Parathyroid adenoma (tissue), 2 donors: ENCODE results near the gene AKR1C8.
"Not testable (repeated sequence)": the region's sequence is repeated elsewhere in the genome, so short reads cannot be mapped to it uniquely, and the experiment has no call there.

ENCODE experiments used
- H2AFZ ChIP-seq: fragments of 300-600 bp; sonication (generic); one replicate; pipeline ENCODE4 v1.7.0; 2017; ENCODE audit warnings: antibody characterized with exemption, mild to moderate bottlenecking
- H3K27ac ChIP-seq: fragments of 300-600 bp; sonication (generic); one replicate; pipeline ENCODE4 v1.7.0; 2017
- H3K27me3 ChIP-seq: fragments of 300-600 bp; sonication (generic); one replicate; pipeline ENCODE4 v1.7.0; 2017; ENCODE audit warnings: low read length; ENCODE audit not compliant: control insufficient read depth, insufficient read depth
- H3K36me3 ChIP-seq: fragments of 300-600 bp; sonication (generic); one replicate; pipeline ENCODE4 v1.7.0; 2017; ENCODE audit warnings: low read length; ENCODE audit not compliant: control insufficient read depth, insufficient read depth
- H3K4me1 ChIP-seq: fragments of 300-600 bp; sonication (generic); one replicate; pipeline ENCODE4 v1.7.0; 2017; ENCODE audit warnings: control low read depth
- H3K4me2 ChIP-seq: fragments of 300-600 bp; sonication (generic); one replicate; pipeline ENCODE4 v1.7.0; 2017; ENCODE audit warnings: low read length
- H3K4me3 ChIP-seq: fragments of 300-600 bp; sonication (generic); one replicate; pipeline ENCODE4 v1.7.0; 2017; ENCODE audit warnings: low read depth, low read length
- H3K79me2 ChIP-seq: fragments of 300-600 bp; sonication (generic); one replicate; pipeline ENCODE4 v1.7.0; 2017; ENCODE audit warnings: control low read depth
- H3K9ac ChIP-seq: fragments of 300-600 bp; sonication (generic); one replicate; pipeline ENCODE4 v1.7.0; 2017; ENCODE audit warnings: mild to moderate bottlenecking
- H3K9me3 ChIP-seq: fragments of 300-600 bp; sonication (generic); one replicate; pipeline ENCODE4 v1.7.0; 2017; ENCODE audit warnings: low read length; ENCODE audit not compliant: control insufficient read depth
- TF ChIP-seq, protein P1 (sequence below): fragments of 300-600 bp; sonication (generic); IDR thresholded peaks from one replicate; pipeline ENCODE4 v1.7.0; 2017; ENCODE audit warnings: antibody characterized with exemption, mild to moderate bottlenecking
- donor health status: primary hyperparathyroidism.

The AKR1C8 gene

DNA sequence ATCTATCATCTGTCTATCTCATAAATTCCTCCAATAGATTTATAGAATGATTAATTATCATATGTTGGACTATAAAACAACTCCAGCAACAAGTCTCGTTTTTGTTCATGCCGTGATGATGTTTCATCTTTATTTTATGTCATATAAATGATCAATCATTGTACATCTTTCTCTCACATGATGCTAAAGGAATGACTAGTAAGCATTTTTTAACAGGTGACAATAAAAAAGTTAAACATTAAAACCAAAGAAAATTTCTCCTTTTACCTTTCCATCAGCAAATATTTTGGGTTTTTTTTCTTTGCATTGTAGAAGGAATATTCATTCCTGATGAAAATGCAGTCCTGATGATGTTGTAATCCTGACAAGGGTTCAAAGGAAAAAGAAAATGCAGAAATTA is 49.4 kb downstream of the AKR1C8 start:
- Histone ChIP-seq H3K4me1 (no peaks in the 10 kb centered on the region), H3K79me2 (no peaks in the 10 kb centered on the region), H3K9ac (no peak overlapping the region), H3K27me3 (no peaks in the 10 kb centered on the region), H2AFZ (no peak overlapping the region), H3K36me3 (no peaks in the 10 kb centered on the region), H3K27ac (no peak overlapping the region), H3K4me3 (no peak overlapping the region), H3K9me3 (no peaks in the 10 kb centered on the region), H3K4me2 (no peak overlapping the region)
- TF ChIP-seq, protein P1, sequence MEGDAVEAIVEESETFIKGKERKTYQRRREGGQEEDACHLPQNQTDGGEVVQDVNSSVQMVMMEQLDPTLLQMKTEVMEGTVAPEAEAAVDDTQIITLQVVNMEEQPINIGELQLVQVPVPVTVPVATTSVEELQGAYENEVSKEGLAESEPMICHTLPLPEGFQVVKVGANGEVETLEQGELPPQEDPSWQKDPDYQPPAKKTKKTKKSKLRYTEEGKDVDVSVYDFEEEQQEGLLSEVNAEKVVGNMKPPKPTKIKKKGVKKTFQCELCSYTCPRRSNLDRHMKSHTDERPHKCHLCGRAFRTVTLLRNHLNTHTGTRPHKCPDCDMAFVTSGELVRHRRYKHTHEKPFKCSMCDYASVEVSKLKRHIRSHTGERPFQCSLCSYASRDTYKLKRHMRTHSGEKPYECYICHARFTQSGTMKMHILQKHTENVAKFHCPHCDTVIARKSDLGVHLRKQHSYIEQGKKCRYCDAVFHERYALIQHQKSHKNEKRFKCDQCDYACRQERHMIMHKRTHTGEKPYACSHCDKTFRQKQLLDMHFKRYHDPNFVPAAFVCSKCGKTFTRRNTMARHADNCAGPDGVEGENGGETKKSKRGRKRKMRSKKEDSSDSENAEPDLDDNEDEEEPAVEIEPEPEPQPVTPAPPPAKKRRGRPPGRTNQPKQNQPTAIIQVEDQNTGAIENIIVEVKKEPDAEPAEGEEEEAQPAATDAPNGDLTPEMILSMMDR: no peak

DNA sequence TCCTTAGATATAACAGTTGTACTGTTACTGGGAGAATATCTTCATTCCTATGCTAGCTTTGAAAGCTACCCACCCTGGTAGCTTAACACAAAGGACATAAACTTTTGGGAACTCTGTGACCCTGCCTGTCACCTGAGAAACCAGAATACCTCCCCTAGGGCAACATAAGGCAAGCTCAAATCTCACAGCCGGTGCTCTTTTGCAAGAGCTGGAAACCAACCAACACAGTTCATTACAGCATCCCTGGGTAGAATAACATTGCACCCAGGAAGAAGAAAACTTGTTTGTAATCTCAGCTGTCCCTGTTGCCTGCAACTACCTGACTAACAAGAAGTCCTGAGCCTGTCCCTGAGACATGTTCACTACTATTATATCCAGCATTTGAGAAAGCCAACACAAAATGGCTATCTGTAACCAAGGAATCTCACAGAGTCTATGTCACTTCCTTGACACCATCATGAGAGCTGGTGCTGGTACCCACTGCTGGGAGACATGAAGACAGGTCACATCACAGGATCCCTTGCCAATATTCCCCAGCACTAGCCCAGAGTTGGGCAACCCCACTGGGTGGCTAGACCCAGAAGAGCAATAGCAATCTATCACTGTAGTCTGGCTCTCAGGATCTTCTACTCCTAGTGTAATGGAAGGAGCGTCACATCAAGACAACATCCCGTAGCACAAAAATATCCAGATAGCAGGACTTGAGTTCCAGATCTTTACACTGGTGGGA is 59.5 kb downstream of the AKR1C8 start:
- Histone ChIP-seq H3K36me3 (no peaks in the 10 kb centered on the region), H3K27me3 (no peaks in the 10 kb centered on the region), H3K4me3 (no peak overlapping the region), H3K4me2 (no peak overlapping the region), H2AFZ (no peak overlapping the region), H3K27ac (no peak overlapping the region), H3K9ac (no peak overlapping the region), H3K9me3 (no peaks in the 10 kb centered on the region), H3K4me1 (no peaks in the 10 kb centered on the region), H3K79me2 (no peaks in the 10 kb centered on the region)
- TF ChIP-seq, protein P1: no peak

DNA sequence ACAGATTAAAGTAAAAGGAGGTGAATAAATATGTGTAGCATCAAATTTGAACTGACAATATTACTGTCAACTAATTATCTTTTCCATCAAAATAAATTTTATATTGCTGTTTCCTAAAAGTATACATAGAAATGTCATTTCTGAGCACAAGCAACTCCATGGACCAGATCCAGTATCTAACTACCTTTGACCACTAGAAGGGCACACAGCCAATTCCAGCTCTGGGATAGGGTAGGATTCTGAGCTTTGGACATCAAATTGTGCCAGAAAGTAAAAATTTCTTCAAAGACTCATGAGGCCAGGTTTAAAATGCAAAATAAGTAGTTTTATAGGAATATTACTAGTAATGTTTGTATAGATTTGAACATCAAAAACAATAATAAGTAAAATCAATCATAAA is 61.1 kb downstream of the AKR1C8 start:
- Histone ChIP-seq H2AFZ (no peak overlapping the region), H3K36me3 (no peaks in the 10 kb centered on the region), H3K4me3 (no peak overlapping the region), H3K9ac (no peak overlapping the region), H3K4me1 (no peaks in the 10 kb centered on the region), H3K9me3 (no peaks in the 10 kb centered on the region), H3K4me2 (no peak overlapping the region), H3K27me3 (no peaks in the 10 kb centered on the region), H3K79me2 (no peaks in the 10 kb centered on the region), H3K27ac (no peak overlapping the region)
- TF ChIP-seq, protein P1: no peak

DNA sequence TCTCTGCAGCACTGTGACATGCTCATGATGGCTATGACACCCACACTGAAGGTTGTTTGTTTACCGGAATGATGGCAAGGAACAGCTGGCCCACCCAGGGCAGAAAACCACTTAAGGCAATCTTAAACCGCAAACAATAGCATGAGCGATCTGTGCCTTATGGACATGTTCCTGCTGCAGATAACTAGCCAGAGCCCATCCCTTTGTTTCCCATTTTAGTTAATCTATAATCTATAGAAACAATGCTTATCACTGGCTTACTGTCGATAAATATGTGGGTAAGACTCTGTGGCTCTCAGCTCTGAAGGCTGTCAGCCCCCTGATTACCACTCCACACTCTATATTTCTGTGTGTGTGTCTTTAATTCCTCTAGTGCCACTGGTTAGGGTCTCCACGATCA is 65.0 kb downstream of the AKR1C8 start:
- H2AFZ ChIP-seq, H3K9ac ChIP-seq, H3K4me3 ChIP-seq, H3K4me2 ChIP-seq, H3K79me2 ChIP-seq, H3K4me1 ChIP-seq, H3K36me3 ChIP-seq, H3K27ac ChIP-seq, H3K27me3 ChIP-seq, H3K9me3 ChIP-seq: not testable (repeated sequence)

DNA sequence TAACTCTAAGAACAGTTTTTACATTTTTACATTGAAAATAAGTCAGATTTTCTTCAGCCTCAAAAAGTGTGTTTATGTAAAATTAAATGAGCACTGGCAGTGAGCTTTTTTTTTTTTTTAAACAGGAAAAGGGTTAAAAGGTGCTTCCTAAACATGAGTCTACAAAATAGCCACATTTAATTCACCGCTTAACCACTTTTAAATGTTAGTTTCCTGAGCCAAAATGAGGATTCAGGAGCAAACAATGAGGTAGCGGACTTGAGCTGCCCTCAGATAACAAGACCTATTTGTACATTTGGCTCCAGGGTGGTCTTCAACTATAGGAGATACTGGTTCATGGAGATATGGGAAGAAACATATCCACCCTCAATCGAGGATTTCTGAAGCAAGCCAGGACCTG is 67.9 kb downstream of the AKR1C8 start:
- Histone ChIP-seq H3K9ac (no peak overlapping the region), H2AFZ (no peak overlapping the region), H3K9me3 (no peaks in the 10 kb centered on the region), H3K4me3 (no peak overlapping the region), H3K79me2 (no peaks in the 10 kb centered on the region), H3K36me3 (no peaks in the 10 kb centered on the region), H3K27ac (no peak overlapping the region), H3K4me2 (no peak overlapping the region), H3K27me3 (no peaks in the 10 kb centered on the region), H3K4me1 (no peaks in the 10 kb centered on the region)
- TF ChIP-seq, protein P1: no peak
